K562 (cell line): Measurements from ENCODE around the gene HGD.

Experiments
- CTCF ChIP-seq, 3 experiments: IDR thresholded peaks in 2 of 3; conservative IDR thresholded peaks in 1 of 3; 2 replicates each; pipeline ENCODE4 v1.5.1; 2011 to 2012; ENCODE audit warnings: low read length in 3 of 3, mild to moderate bottlenecking in 3 of 3, control low read depth in 2 of 3, improper control_type of control experiment in 1 of 3, inconsistent platforms in 1 of 3, low read depth in 1 of 3, mixed read lengths in 1 of 3, moderate library complexity in 1 of 3; ENCODE audit not compliant: insufficient read depth in 2 of 3
- EZH2 ChIP-seq: IDR thresholded peaks from 2 replicates; pipeline ENCODE4 v1.6.1; 2012; ENCODE audit warnings: low read depth, mild to moderate bottlenecking, inconsistent platforms, low read length, borderline replicate concordance
- FOXK2 ChIP-seq, 2 experiments: fragments of 450-650 bp; IDR thresholded peaks in 1 of 2; conservative IDR thresholded peaks in 1 of 2; 2 replicates each; pipeline ENCODE4 v1.6.1; 2016; ENCODE audit warnings: low read depth in 2 of 2, mild to moderate bottlenecking in 1 of 2
- KDM5B ChIP-seq: fragments of 200-600 bp; sonication (generic); IDR thresholded peaks from 2 replicates; pipeline ENCODE4 v1.6.1; 2012; ENCODE audit warnings: low read depth, mild to moderate bottlenecking, moderate library complexity, low read length, control low read depth, inconsistent platforms; ENCODE audit not compliant: insufficient replicate concordance
- RAD21 ChIP-seq, 2 experiments: fragments of 250-450 bp in 1 of 2; fragments of 450-650 bp in 1 of 2; sonication (Bioruptor Pico) in 1 of 2; formaldehyde crosslinking in 1 of 2; IDR thresholded peaks in 1 of 2; conservative IDR thresholded peaks in 1 of 2; 2 replicates each; pipeline versions ENCODE4 v1.4.0 to v1.8.0; 2020 to 2022; ENCODE audit warnings: mild to moderate bottlenecking in 2 of 2, moderate library complexity in 1 of 2
- THRB ChIP-seq: fragments of 450-650 bp; formaldehyde crosslinking; conservative IDR thresholded peaks from 2 replicates; pipeline ENCODE4 v1.4.0; 2022; ENCODE audit warnings: mild to moderate bottlenecking, missing genetic modification characterization

DNA sequence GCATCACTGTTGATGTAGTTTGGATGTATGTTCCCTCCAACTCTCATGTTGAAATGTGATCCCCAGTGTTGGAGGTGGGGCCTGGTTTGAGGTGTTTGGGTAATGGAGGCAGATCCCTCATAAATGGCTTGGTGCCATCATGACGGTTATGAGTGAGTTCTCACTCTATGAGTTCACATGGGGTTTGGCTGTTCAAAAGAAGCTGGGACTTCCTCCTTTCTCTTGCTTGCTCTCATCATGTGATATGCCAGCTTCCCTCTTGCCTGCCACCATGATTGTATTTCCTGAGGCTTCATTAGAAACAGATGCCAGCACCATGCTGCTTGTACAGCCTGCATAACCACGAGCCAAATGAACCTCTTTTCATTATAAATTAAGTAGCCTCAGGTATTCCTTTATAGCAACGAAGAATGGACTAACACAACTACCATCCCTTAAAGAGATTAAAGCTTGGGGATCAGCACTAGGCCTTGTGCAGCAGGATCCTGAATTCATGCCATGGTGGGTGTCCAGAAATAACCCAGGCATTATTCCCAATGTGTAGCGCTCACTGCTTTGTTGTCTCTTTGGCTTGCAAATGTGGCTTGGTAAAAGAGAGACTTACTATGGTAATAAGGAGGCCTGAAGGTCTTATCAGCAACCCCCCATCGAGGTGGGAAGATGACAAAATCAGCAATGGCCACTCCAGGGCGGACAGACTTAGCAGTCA is 44.0 kb downstream of the HGD start:
- TF ChIP-seq RAD21 (CRISPR knock-in tag; conservative IDR thresholded peaks at IDR 0.05 in 1 of 2, IDR thresholded peaks at IDR 0.05 in 1 of 2) (no peak), KDM5B (no peak), CTCF (IDR thresholded peaks at IDR 0.05 in 2 of 3, conservative IDR thresholded peaks at IDR 0.05 in 1 of 3; ENCODE audit: insufficient read depth in 2 of 3, low read depth in 1 of 3, low read length in 3 of 3) (no peak), EZH2 (no peak), THRB (CRISPR knock-in tag) (no peak), FOXK2 (conservative IDR thresholded peaks at IDR 0.05 in 1 of 2, IDR thresholded peaks at IDR 0.05 in 1 of 2; ENCODE audit: low read depth in 2 of 2) (no peak)
